HepG2 (cell line): ENCODE measurements around the gene DSE. TPM values are rescaled to one million over a fixed set of nuclear protein-coding genes. Genes with fewer than 3 reads are reported as not detected.

Experiments
- ATAC-seq: fragments of 200-7000 bp; cut with Tn5 transposase; 3 replicates; pipeline ENCODE4 v1.9.1; 2020; ENCODE audit warnings: mild to moderate bottlenecking, moderate library complexity
- BruUV-seq: library from RNA; stranded (reverse); fragments of 400-500 nt; replicated peaks from 2 replicates; lab custom pipeline; 2021; lab: Mats Ljungman, UMichigan
- CTCF ChIA-PET: fragments of 300-600 bp; formaldehyde crosslinking; extraction: SDS; loops from one replicate; lab custom pipeline; 2021; ENCODE audit warnings: low total read pairs, inconsistent platforms, low intra/inter-chr PET ratio; lab: Yijun Ruan, JAX
- POLR2A ChIA-PET: fragments of 350-600 bp; sonication (Branson Sonifier 250); formaldehyde crosslinking; loops from one replicate; lab custom pipeline; 2020; ENCODE audit warnings: antibody characterized with exemption, inconsistent platforms; lab: Yijun Ruan, JAX
- DNase-seq: peaks from one replicate; pipeline ENCODE4 v3.0.0-alpha.2; 2015; ENCODE audit warnings: low spot score
- FAIRE-seq: peaks from 3 replicates; lab custom pipeline; 2011; peaks lifted over from hg19 to GRCh38; lab: Jason Lieb, UNC
- H2AFZ ChIP-seq: one replicate; pipeline ENCODE4 v1.6.1; 2011; ENCODE audit warnings: low read length, inconsistent platforms
- H3K27ac ChIP-seq: fragments of 300-600 bp; 3 replicates; pipeline ENCODE4 v1.8.0; 2011; ENCODE audit warnings: mixed run types, mild to moderate bottlenecking, mixed read lengths, low read length, inconsistent platforms; ENCODE audit not compliant: insufficient read depth; ENCODE audit errors: extremely low read length
- H3K27me3 ChIP-seq, 2 experiments: fragments of 200-600 bp in 1 of 2; 2 replicates in 1 of 2; 3 replicates in 1 of 2; pipeline versions ENCODE4 v1.6.0 to v1.8.0; 2011; ENCODE audit warnings: low read length in 2 of 2, mild to moderate bottlenecking in 2 of 2, moderate library complexity in 2 of 2, inconsistent platforms in 1 of 2; ENCODE audit not compliant: insufficient read depth in 2 of 2, control insufficient read depth in 1 of 2
- H3K36me3 ChIP-seq, 2 experiments: fragments of 200-600 bp in 1 of 2; replicated peaks in 1 of 2; 2 replicates in 1 of 2; 3 replicates in 1 of 2; pipeline versions ENCODE4 v1.5.1 to v1.8.0; 2011; ENCODE audit warnings: low read length in 2 of 2, inconsistent platforms in 1 of 2; ENCODE audit not compliant: insufficient read depth in 2 of 2, control insufficient read depth in 1 of 2
- H3K4me1 ChIP-seq: 2 replicates; pipeline ENCODE4 v1.5.1; 2012; ENCODE audit warnings: low read length, inconsistent platforms; ENCODE audit not compliant: insufficient read depth
- H3K4me2 ChIP-seq: 2 replicates; pipeline ENCODE4 v1.6.0; 2011; ENCODE audit warnings: low read depth, low read length, inconsistent platforms
- H3K4me3 ChIP-seq, 3 experiments: fragments of 200-600 bp in 1 of 3; sonication (generic), shearing (Covaris generic) in 1 of 3; replicated peaks in 1 of 3; 2 replicates each; pipeline ENCODE4 v1.5.1; 2011 to 2016; ENCODE audit warnings: low read length in 3 of 3, inconsistent platforms in 2 of 3, low read depth in 2 of 3, mild to moderate bottlenecking in 2 of 3, control low read depth in 1 of 3, mixed read lengths in 1 of 3; ENCODE audit not compliant: insufficient read depth in 1 of 3
- H3K79me2 ChIP-seq: one replicate; pipeline ENCODE4 v1.6.1; 2011; ENCODE audit warnings: low read length, inconsistent platforms; ENCODE audit not compliant: insufficient read depth
- H3K9ac ChIP-seq: 2 replicates; pipeline ENCODE4 v1.6.0; 2011; ENCODE audit warnings: mild to moderate bottlenecking, low read depth, low read length, inconsistent platforms; ENCODE audit not compliant: insufficient read depth
- H3K9me3 ChIP-seq: 2 replicates; pipeline ENCODE4 v1.5.1; 2012; ENCODE audit warnings: mild to moderate bottlenecking, low read length
- H4K20me1 ChIP-seq: 2 replicates; pipeline ENCODE4 v1.6.0; 2011; ENCODE audit warnings: inconsistent platforms, mild to moderate bottlenecking, low read length, moderate library complexity; ENCODE audit not compliant: insufficient read depth
- CEBPB ChIP-seq: IDR thresholded peaks from 2 replicates; pipeline ENCODE4 v1.6.1; 2011; ENCODE audit warnings: low read depth, low read length, improper control_type of control experiment, borderline replicate concordance
- MXD3 ChIP-seq: IDR thresholded peaks from 2 replicates; pipeline ENCODE4 v1.6.1; 2016; ENCODE audit warnings: mild to moderate bottlenecking, missing biosample characterization, missing genetic modification reagents
- NR2F1 ChIP-seq, 2 experiments: fragments of 450-650 bp in 1 of 2; formaldehyde crosslinking in 1 of 2; IDR thresholded peaks; 2 replicates each; pipeline versions ENCODE4 v1.5.0 to v1.6.1; 2016 to 2020; ENCODE audit warnings: mild to moderate bottlenecking in 1 of 2, missing compliant biosample characterization in 1 of 2, missing genetic modification reagents in 1 of 2, moderate library complexity in 1 of 2
- RFX5 ChIP-seq: IDR thresholded peaks from 2 replicates; pipeline ENCODE4 v1.6.1; 2011; ENCODE audit warnings: low read depth, low read length, improper control_type of control experiment
- SALL2 ChIP-seq: sonication (generic); formaldehyde crosslinking; IDR thresholded peaks from 2 replicates; pipeline ENCODE4 v1.8.1; 2023; ENCODE audit warnings: mild to moderate bottlenecking, missing genetic modification reagents, inconsistent platforms
- STAG1 ChIP-seq: sonication (generic); formaldehyde crosslinking; IDR thresholded peaks from 2 replicates; pipeline ENCODE4 v1.4.0; 2020; ENCODE audit warnings: missing genetic modification reagents
- TEAD2 ChIP-seq: sonication (generic); formaldehyde crosslinking; IDR thresholded peaks from 2 replicates; pipeline ENCODE4 v1.9.0; 2021; ENCODE audit warnings: missing genetic modification reagents
- TRIM22 ChIP-seq: fragments of 450-650 bp; IDR thresholded peaks from 2 replicates; pipeline ENCODE4 v1.6.1; 2017
- YY1 ChIP-seq: IDR thresholded peaks from 2 replicates; pipeline ENCODE4 v1.6.1; 2011; ENCODE audit warnings: low read length, low read depth, moderate library complexity, mild to moderate bottlenecking; ENCODE audit not compliant: insufficient read depth, insufficient replicate concordance
- ZNF34 ChIP-seq: sonication (generic); formaldehyde crosslinking; IDR thresholded peaks from 2 replicates; pipeline ENCODE4 v1.4.0; 2020; ENCODE audit warnings: mild to moderate bottlenecking, missing genetic modification reagents, borderline replicate concordance
- ZNF589 ChIP-seq: sonication (generic); formaldehyde crosslinking; conservative IDR thresholded peaks from 2 replicates; pipeline ENCODE4 v1.8.0; 2022; ENCODE audit warnings: mild to moderate bottlenecking, moderate library complexity, missing genetic modification reagents
- ZNF710 ChIP-seq: sonication (generic); formaldehyde crosslinking; IDR thresholded peaks from 2 replicates; pipeline ENCODE4 v1.5.0; 2020; ENCODE audit warnings: mild to moderate bottlenecking, missing genetic modification reagents, borderline replicate concordance
- ZNF737 ChIP-seq: sonication (generic); formaldehyde crosslinking; IDR thresholded peaks from 2 replicates; pipeline ENCODE4 v1.5.0; 2020; ENCODE audit warnings: missing genetic modification reagents, mild to moderate bottlenecking, borderline replicate concordance
- WGBS: methylation state at CpG from one replicate; pipeline ENCODE4 v1.1.6; 2017; ENCODE audit warnings: low lambda C conversion rate; 5-methylcytosine and 5-hydroxymethylcytosine counted together
- in situ Hi-C: cut with HindIII; loops from 2 replicates; pipeline ENCODE4 v1.10.0; 2017; ENCODE audit warnings: low pct_unique_long_range_greater_than_20kb; ENCODE audit not compliant: extremely low pct_ligation_motif_present
- intact Hi-C: fragments of 100-400 bp; cut with micrococcal nuclease; formaldehyde crosslinking; loops from one replicate; pipeline ENCODE4 v1.10.0; 2022; ENCODE audit not compliant: unreplicated experiment
- polyA plus RNA-seq, 8 experiments: library from polyadenylated mRNA; depleted of rRNA in 3 of 8; stranded (reverse) in 7 of 8; unstranded in 1 of 8; fragments of >200 nt; fragmentation: Illumina TruSeq in 4 of 8; extraction: Trizol in 4 of 8; gene quantifications; 2 replicates each; pipeline versions ENCODE4 v1.2.1 to v1.2.3, GENCODE V29; 2011 to 2016; ENCODE audit warnings: low read depth in 4 of 8, missing spikeins in 1 of 8, mixed read lengths in 1 of 8; ENCODE audit not compliant: insufficient read depth in 1 of 8
- total RNA-seq, 5 experiments: library from RNA; depleted of rRNA; stranded (reverse); fragments of >200 nt; fragmentation: Illumina TruSeq; extraction: Trizol; gene quantifications; 2 replicates each; pipeline ENCODE4 v1.2.3, GENCODE V29; 2016; ENCODE audit warnings: low read depth in 1 of 5
- TF ChIP-seq, protein P1 (sequence below): sonication (generic); formaldehyde crosslinking; IDR thresholded peaks from 2 replicates; pipeline ENCODE4 v1.8.0; 2022; ENCODE audit warnings: missing genetic modification reagents, mild to moderate bottlenecking, borderline replicate concordance

DSE gene
- total and polyA plus RNA-seq, 2 of the 13 experiments (the other 11 are each of a cell fraction or from before 2014, with no cell fraction given), result 2.6 to 4.6 TPM

DNA sequence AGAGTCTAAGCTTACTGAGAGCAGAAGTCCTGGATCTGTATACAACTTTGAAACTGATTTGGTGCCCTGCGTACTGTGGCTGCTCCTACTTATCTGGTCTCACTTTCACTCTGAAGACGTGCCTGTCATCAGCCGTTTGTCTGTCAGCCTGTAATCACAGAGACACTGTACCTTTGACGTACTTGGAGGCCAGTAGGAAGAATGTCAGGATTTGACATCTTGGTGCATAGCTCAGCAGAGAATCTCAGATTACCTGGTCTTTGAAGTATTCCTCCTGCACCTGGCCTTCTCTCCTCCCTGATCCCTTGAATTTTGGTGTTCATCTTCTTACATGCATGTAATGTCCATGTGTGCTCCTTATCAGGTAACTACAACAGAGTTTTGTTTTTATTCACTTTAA, 37.7 kb downstream of the DSE start:
- H3K4me1 ChIP-seq, result no peaks in the 10 kb centered on the region
- intact Hi-C loops, result no loop called here
- H3K4me3 ChIP-seq, result no peak overlapping the region
- H3K27ac ChIP-seq, result no peak overlapping the region
- no peaks in the 10 kb centered on the region for H3K79me2 ChIP-seq
- POLR2A ChIA-PET, result no interaction called here
- no peak overlapping the region for H2AFZ ChIP-seq
- ATAC-seq (no peak), FAIRE-seq (no peak), DNase-seq (no peak)
- no peak overlapping the region for H3K9ac ChIP-seq
- H4K20me1 ChIP-seq, result no peaks in the 10 kb centered on the region
- no peaks in the 10 kb centered on the region for H3K36me3 ChIP-seq
- H3K9me3 ChIP-seq, result no peaks in the 10 kb centered on the region
- H3K27me3 ChIP-seq, result peaks cover 1 to 11% of the 10 kb centered on the region in 2 experiments; a peak in 2 of 5 replicates
- no TSS peak for BruUV-seq
- H3K4me2 ChIP-seq, result no peak overlapping the region
- CTCF ChIA-PET, result no interaction called here
- TF ChIP-seq MXD3 (CRISPR knock-in tag) (no peak), ZNF34 (no peak), ZNF737 (CRISPR knock-in tag) (no peak), ZNF710 (CRISPR knock-in tag) (no peak), TRIM22 (no peak), YY1 (no peak), TEAD2 (no peak), RFX5 (no peak), STAG1 (CRISPR knock-in tag) (no peak), NR2F1 (CRISPR knock-in tag; IDR thresholded peaks at IDR 0.05) (no peak), SALL2 (no peak), CEBPB (no peak), ZNF589 (no peak)
- TF ChIP-seq, protein P1, sequence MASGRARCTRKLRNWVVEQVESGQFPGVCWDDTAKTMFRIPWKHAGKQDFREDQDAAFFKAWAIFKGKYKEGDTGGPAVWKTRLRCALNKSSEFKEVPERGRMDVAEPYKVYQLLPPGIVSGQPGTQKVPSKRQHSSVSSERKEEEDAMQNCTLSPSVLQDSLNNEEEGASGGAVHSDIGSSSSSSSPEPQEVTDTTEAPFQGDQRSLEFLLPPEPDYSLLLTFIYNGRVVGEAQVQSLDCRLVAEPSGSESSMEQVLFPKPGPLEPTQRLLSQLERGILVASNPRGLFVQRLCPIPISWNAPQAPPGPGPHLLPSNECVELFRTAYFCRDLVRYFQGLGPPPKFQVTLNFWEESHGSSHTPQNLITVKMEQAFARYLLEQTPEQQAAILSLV (CRISPR knock-in tag), result no peak
- TF ChIP-seq, all 625 proteins: peak for 0
- in situ Hi-C loops, result no loop called here
- 63% methylated on average over 4 of the region's 4 CpGs for WGBS
